ENCODE results near the gene COX18. TPM values are rescaled to one million over a fixed set of nuclear protein-coding genes. Genes with fewer than 3 reads are reported as not detected.

The COX18 gene
- total RNA-seq, 1 donor from 2014 or later = 20.4 TPM

GRCh38 chr4:73006286-73006990 lies 63.1 kb downstream of the COX18 start:
- TF ChIP-seq CTCF (conservative IDR thresholded peaks at IDR 0.05) = no peak
- Mint-ChIP-seq H3K4me1 (peaks cover 4% of the 10 kb centered on the region), H3K9me3 (peaks cover 5% of the 10 kb centered on the region), H3K4me3 (no peak overlapping the region), H3K27me3 (ENCODE audit: low read depth) (peaks cover 7% of the 10 kb centered on the region), H3K27ac (ENCODE audit: unreplicated experiment) (no peak overlapping the region), H3K36me3 (ENCODE audit: low read depth) (no peaks in the 10 kb centered on the region)
- no peak for DNase-seq (ENCODE audit: low read depth, low spot score)

- peaks cover 5% of the 10 kb centered on the region for H3K9me3 Mint-ChIP-seq
- no peak for TF ChIP-seq CTCF (conservative IDR thresholded peaks at IDR 0.05)
- no peak overlapping the region for H3K27ac Mint-ChIP-seq (ENCODE audit: unreplicated experiment)
Measured at GRCh38 chr4:73005514-73005913, 64.0 kb downstream of the COX18 start.

More at GRCh38 chr4:73005514-73005913, 64.0 kb downstream of the COX18 start:
- H3K4me1 Mint-ChIP-seq = peaks cover 4% of the 10 kb centered on the region
- no peaks in the 10 kb centered on the region for H3K36me3 Mint-ChIP-seq (ENCODE audit: low read depth)
- no peak for DNase-seq (ENCODE audit: low read depth, low spot score)
- H3K27me3 Mint-ChIP-seq (ENCODE audit: low read depth) = peaks cover 7% of the 10 kb centered on the region
- H3K4me3 Mint-ChIP-seq = no peak overlapping the region

Other genes starting within 250 kb of the COX18 start
- 87.9 and 91.3 TPM in 2 replicates for gene ANKRD17, start 189.1 kb upstream of the COX18 start, total RNA-seq